T-cell (primary cell): Measurements from ENCODE around the gene GSTM5. TPM values are rescaled to one million over a fixed set of nuclear protein-coding genes. Genes with fewer than 3 reads are reported as not detected.

Experiments
- ATAC-seq, 4 experiments: fragments of 200-7000 bp in 3 of 4; fragments of 150-1000 bp in 1 of 4; cut with Tn5 transposase; replicated peaks in 1 of 4; 1 replicate in 3 of 4; 2 replicates in 1 of 4; pipeline ENCODE4 v1.10.0; 2021; ENCODE audit warnings: moderate library complexity in 3 of 4, mild to moderate bottlenecking in 2 of 4, moderate number of reproducible peaks in 1 of 4
- CTCF ChIA-PET, 2 donors: fragments of 300-600 bp; sonication (Branson Sonifier 250); formaldehyde crosslinking; loops; one replicate each; lab custom pipeline; 2022; ENCODE audit warnings: antibody characterized with exemption in 2 of 2; lab: Charles Lee
- POLR2A ChIA-PET, 2 donors: fragments of 300-600 bp; sonication (Branson Sonifier 250); formaldehyde crosslinking; loops; one replicate each; lab custom pipeline; 2022; ENCODE audit warnings: antibody characterized with exemption in 2 of 2; lab: Charles Lee
- DNase-seq, 35 experiments: peaks; one replicate each; pipeline versions ENCODE4 v3.0.0 to v3.0.0-alpha.2; 2013 to 2023
- H3K27ac ChIP-seq: one replicate; pipeline ENCODE4 v1.5.1; 2013; ENCODE audit warnings: low read length
- H3K27me3 ChIP-seq, 2 experiments: replicated peaks in 1 of 2; 1 replicate in 1 of 2; 2 replicates in 1 of 2; pipeline versions ENCODE4 v1.6.1 to v1.7.0; 2013; ENCODE audit warnings: low read length in 1 of 2, mixed read lengths in 1 of 2; ENCODE audit not compliant: control insufficient read depth in 2 of 2, insufficient read depth in 2 of 2; ENCODE audit errors: extremely low read depth in 1 of 2
- H3K36me3 ChIP-seq, 2 donors: 1 replicate in 1 of 2; 2 replicates in 1 of 2; pipeline versions ENCODE4 v1.6.1 to v1.7.0; 2013; ENCODE audit warnings: low read length in 1 of 2; ENCODE audit not compliant: control insufficient read depth in 2 of 2, insufficient read depth in 1 of 2; ENCODE audit errors: extremely low read depth in 1 of 2
- H3K4me1 ChIP-seq, 2 experiments: 1 replicate in 1 of 2; 2 replicates in 1 of 2; pipeline versions ENCODE4 v1.6.1 to v1.7.0; 2013; ENCODE audit warnings: low read length in 2 of 2, mixed read lengths in 1 of 2; ENCODE audit not compliant: insufficient read depth in 2 of 2, control insufficient read depth in 1 of 2; ENCODE audit errors: extremely low read depth in 1 of 2
- H3K4me3 ChIP-seq, 2 donors: 1 replicate in 1 of 2; 2 replicates in 1 of 2; pipeline versions ENCODE4 v1.5.1 to v1.7.0; 2013; ENCODE audit warnings: mild to moderate bottlenecking in 2 of 2, low read length in 1 of 2, moderate library complexity in 1 of 2; ENCODE audit not compliant: control insufficient read depth in 1 of 2; ENCODE audit errors: extremely low read depth in 1 of 2
- H3K9me3 ChIP-seq: 2 replicates; pipeline ENCODE4 v1.7.0; 2013
- H3K27ac Mint-ChIP-seq, 2 donors: one replicate each; pipeline ENCODE4 v1.8.0; 2020 to 2021; ENCODE audit warnings: mild to moderate bottlenecking in 2 of 2, mixed read lengths in 2 of 2
- H3K27me3 Mint-ChIP-seq, 2 donors: one replicate each; pipeline ENCODE4 v1.8.0; 2021 to 2022; ENCODE audit warnings: mixed read lengths in 2 of 2
- H3K36me3 Mint-ChIP-seq: one replicate; pipeline ENCODE4 v1.8.0; 2021; ENCODE audit warnings: mixed read lengths
- H3K4me1 Mint-ChIP-seq, 3 donors: one replicate each; pipeline ENCODE4 v1.8.0; 2020 to 2022; ENCODE audit warnings: mixed read lengths in 3 of 3, mild to moderate bottlenecking in 1 of 3
- H3K4me3 Mint-ChIP-seq, 3 donors: one replicate each; pipeline ENCODE4 v1.8.0; 2020 to 2022; ENCODE audit warnings: mild to moderate bottlenecking in 3 of 3, mixed read lengths in 3 of 3, moderate library complexity in 3 of 3
- H3K9me3 Mint-ChIP-seq, 3 donors: one replicate each; pipeline ENCODE4 v1.8.0; 2020 to 2022; ENCODE audit warnings: mixed read lengths in 3 of 3
- WGBS: methylation state at CpG from one replicate; pipeline ENCODE4 v1.1.5; 2013; ENCODE audit warnings: missing lambda C conversion rate; ENCODE audit not compliant: insufficient coverage; 5-methylcytosine and 5-hydroxymethylcytosine counted together
- total RNA-seq, 35 experiments: library from RNA in 6 of 35; stranded (reverse) in 6 of 35; fragments of 120-200 nt in 1 of 35; gene quantifications; one replicate each; pipeline versions ENCODE4 v1.2.1 to v1.2.4 and lab custom pipeline; 2013 to 2026

The GSTM5 gene
- total RNA-seq, 5 donors from 2014 or later (not counting 1 experiment from before 2014, with no cell fraction given), result 0.12 to 0.63 (median 0.23) TPM

- ChIA-PET CTCF (interaction anchor here (0.5 to 0.7 kb wide), 2 partner anchors 54 to 80 kb away, joined by 3 to 4 read pairs; no protein-coding TSS in a partner anchor), POLR2A (no interaction called here)
- H3K36me3 ChIP-seq, result no peaks in the 10 kb centered on the region
- no peak overlapping the region for H3K27ac Mint-ChIP-seq
- no peak overlapping the region for H3K27ac ChIP-seq
- ATAC-seq (no peak), DNase-seq (no peak)
- H3K9me3 ChIP-seq, result no peaks in the 10 kb centered on the region
- no peaks in the 10 kb centered on the region for H3K36me3 Mint-ChIP-seq
- no peaks in the 10 kb centered on the region for H3K4me1 ChIP-seq
- no peak overlapping the region for H3K4me3 ChIP-seq
- H3K9me3 Mint-ChIP-seq, result no peaks in the 10 kb centered on the region
- peaks cover 0 to 3% of the 10 kb centered on the region in 2 experiments for H3K27me3 ChIP-seq
- H3K4me3 Mint-ChIP-seq, result no peak overlapping the region
- no peaks in the 10 kb centered on the region for H3K4me1 Mint-ChIP-seq
- no CpG with 5 or more reads among the region's 1 CpG for WGBS
- peaks cover 4 to 7% of the 10 kb centered on the region in 2 donors for H3K27me3 Mint-ChIP-seq
Measured at GRCh38 chr1:109721971-109722370, 9.9 kb downstream of the GSTM5 start.

GRCh38 chr1:109722908-109723691 is 11.0 kb downstream of the GSTM5 start:
- Mint-ChIP-seq H3K36me3 (no peaks in the 10 kb centered on the region), H3K27me3 (peaks cover 4 to 6% of the 10 kb centered on the region in 2 donors), H3K4me1 (no peaks in the 10 kb centered on the region), H3K27ac (no peak overlapping the region), H3K9me3 (no peaks in the 10 kb centered on the region), H3K4me3 (no peak overlapping the region)
- H3K4me3 ChIP-seq, result no peak overlapping the region
- no peak for DNase-seq
- no peaks in the 10 kb centered on the region for H3K27me3 ChIP-seq
- CTCF ChIA-PET, result interaction anchor here in 1 of 2 donors (0.7 kb wide), 1 partner anchor 78 kb away, joined by 3 read pairs; no protein-coding TSS in a partner anchor
- H3K9me3 ChIP-seq, result no peaks in the 10 kb centered on the region
- 96% methylated on average over 4 of the region's 7 CpGs for WGBS
- no peak for ATAC-seq
- H3K4me1 ChIP-seq, result no peaks in the 10 kb centered on the region
- no peak overlapping the region for H3K27ac ChIP-seq
- POLR2A ChIA-PET, result no interaction called here
- H3K36me3 ChIP-seq, result no peaks in the 10 kb centered on the region

- H3K9me3 Mint-ChIP-seq, result no peaks in the 10 kb centered on the region
- no peaks in the 10 kb centered on the region for H3K4me1 Mint-ChIP-seq
- no peak for DNase-seq
- Histone ChIP-seq H3K4me1 (no peaks in the 10 kb centered on the region), H3K4me3 (no peak overlapping the region), H3K27me3 (peaks cover 0 to 5% of the 10 kb centered on the region in 2 experiments), H3K27ac (no peak overlapping the region), H3K36me3 (no peaks in the 10 kb centered on the region), H3K9me3 (no peaks in the 10 kb centered on the region)
- WGBS, result no CpG with 5 or more reads among the region's 5 CpGs
- H3K27ac Mint-ChIP-seq, result no peak overlapping the region
- CTCF ChIA-PET, result no interaction called here
- H3K4me3 Mint-ChIP-seq, result no peak overlapping the region
- no peak for ATAC-seq
- peaks cover 3 to 8% of the 10 kb centered on the region in 2 donors for H3K27me3 Mint-ChIP-seq
- POLR2A ChIA-PET, result no interaction called here
- no peaks in the 10 kb centered on the region for H3K36me3 Mint-ChIP-seq
Measured at GRCh38 chr1:109724933-109725332, 12.9 kb downstream of the GSTM5 start.

GRCh38 chr1:109725510-109725909 is 13.5 kb downstream of the GSTM5 start:
- H3K36me3 Mint-ChIP-seq, result no peaks in the 10 kb centered on the region
- no peaks in the 10 kb centered on the region for H3K9me3 ChIP-seq
- ChIA-PET POLR2A (no interaction called here), CTCF (no interaction called here)
- no peak for DNase-seq
- no peak overlapping the region for H3K27ac Mint-ChIP-seq
- 85% methylated on average over 2 of the region's 4 CpGs for WGBS
- no peaks in the 10 kb centered on the region for H3K36me3 ChIP-seq
- no peaks in the 10 kb centered on the region for H3K4me1 ChIP-seq
- no peak overlapping the region for H3K4me3 ChIP-seq
- no peak overlapping the region for H3K4me3 Mint-ChIP-seq
- ATAC-seq, result no peak
- H3K9me3 Mint-ChIP-seq, result no peaks in the 10 kb centered on the region
- no peak overlapping the region for H3K27ac ChIP-seq
- H3K4me1 Mint-ChIP-seq, result no peaks in the 10 kb centered on the region
- H3K27me3 ChIP-seq, result peaks cover 0 to 5% of the 10 kb centered on the region in 2 experiments
- H3K27me3 Mint-ChIP-seq, result peaks cover 3 to 9% of the 10 kb centered on the region in 2 donors

- no peak overlapping the region for H3K27ac Mint-ChIP-seq
- peaks cover 3 to 9% of the 10 kb centered on the region in 2 donors for H3K27me3 Mint-ChIP-seq
- no peaks in the 10 kb centered on the region for H3K4me1 Mint-ChIP-seq
- no peaks in the 10 kb centered on the region for H3K9me3 Mint-ChIP-seq
- H3K4me3 Mint-ChIP-seq, result no peak overlapping the region
- Histone ChIP-seq H3K4me3 (no peak overlapping the region), H3K36me3 (no peaks in the 10 kb centered on the region), H3K27ac (no peak overlapping the region), H3K9me3 (no peaks in the 10 kb centered on the region), H3K27me3 (peaks cover 0 to 5% of the 10 kb centered on the region in 2 experiments), H3K4me1 (no peaks in the 10 kb centered on the region)
- DNase-seq (no peak), ATAC-seq (no peak)
- no peaks in the 10 kb centered on the region for H3K36me3 Mint-ChIP-seq
- WGBS, result 25% methylated on average over 1 of the region's 1 CpG
- POLR2A ChIA-PET, result no interaction called here
- CTCF ChIA-PET, result no interaction called here
Measured at GRCh38 chr1:109726007-109726406, 14.0 kb downstream of the GSTM5 start.

- Mint-ChIP-seq H3K36me3 (no peaks in the 10 kb centered on the region), H3K27me3 (peaks cover 3 to 13% of the 10 kb centered on the region in 2 donors), H3K9me3 (no peaks in the 10 kb centered on the region), H3K4me1 (no peaks in the 10 kb centered on the region), H3K4me3 (no peak overlapping the region), H3K27ac (no peak overlapping the region)
- ATAC-seq (no peak), DNase-seq (no peak)
- no peaks in the 10 kb centered on the region for H3K9me3 ChIP-seq
- ChIA-PET POLR2A (interaction anchor here in 1 of 2 donors (0.6 kb wide), 1 partner anchor 192 kb away, joined by 3 read pairs; no protein-coding TSS in a partner anchor), CTCF (no interaction called here)
- H3K4me3 ChIP-seq, result no peak overlapping the region
- H3K4me1 ChIP-seq, result no peaks in the 10 kb centered on the region
- peaks cover 0 to 11% of the 10 kb centered on the region in 2 experiments for H3K27me3 ChIP-seq
- H3K36me3 ChIP-seq, result no peaks in the 10 kb centered on the region
- H3K27ac ChIP-seq, result no peak overlapping the region
- 86% methylated on average over 8 of the region's 12 CpGs for WGBS
Measured at GRCh38 chr1:109726728-109727373, 14.8 kb downstream of the GSTM5 start.
